ENCODE data around the gene NAALADL2.

DNA sequence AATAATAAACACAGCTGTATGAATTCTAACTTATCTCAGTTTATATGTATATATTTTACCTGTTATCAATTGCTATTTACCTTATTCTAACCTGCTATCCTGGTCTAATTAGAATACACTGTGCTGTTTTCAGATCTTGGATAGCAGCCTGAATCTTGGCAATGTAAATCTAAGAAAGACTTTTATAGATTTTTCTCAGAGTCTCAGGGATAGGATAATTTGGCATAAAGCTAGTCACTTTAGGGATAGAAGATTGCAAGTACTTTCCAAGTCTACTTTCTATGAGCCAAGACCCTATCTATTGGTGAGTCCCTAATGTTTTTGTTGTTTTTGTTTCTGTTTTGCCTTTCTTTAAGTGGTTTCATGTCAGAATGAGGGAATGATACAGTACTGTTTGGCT, 695.7 kb downstream of the NAALADL2 start:
- TF ChIP-seq EZH2 (IDR thresholded peaks at IDR 0.05; ENCODE audit: low read length, missing control alignments): no peak
- TF ChIP-seq, protein P1, sequence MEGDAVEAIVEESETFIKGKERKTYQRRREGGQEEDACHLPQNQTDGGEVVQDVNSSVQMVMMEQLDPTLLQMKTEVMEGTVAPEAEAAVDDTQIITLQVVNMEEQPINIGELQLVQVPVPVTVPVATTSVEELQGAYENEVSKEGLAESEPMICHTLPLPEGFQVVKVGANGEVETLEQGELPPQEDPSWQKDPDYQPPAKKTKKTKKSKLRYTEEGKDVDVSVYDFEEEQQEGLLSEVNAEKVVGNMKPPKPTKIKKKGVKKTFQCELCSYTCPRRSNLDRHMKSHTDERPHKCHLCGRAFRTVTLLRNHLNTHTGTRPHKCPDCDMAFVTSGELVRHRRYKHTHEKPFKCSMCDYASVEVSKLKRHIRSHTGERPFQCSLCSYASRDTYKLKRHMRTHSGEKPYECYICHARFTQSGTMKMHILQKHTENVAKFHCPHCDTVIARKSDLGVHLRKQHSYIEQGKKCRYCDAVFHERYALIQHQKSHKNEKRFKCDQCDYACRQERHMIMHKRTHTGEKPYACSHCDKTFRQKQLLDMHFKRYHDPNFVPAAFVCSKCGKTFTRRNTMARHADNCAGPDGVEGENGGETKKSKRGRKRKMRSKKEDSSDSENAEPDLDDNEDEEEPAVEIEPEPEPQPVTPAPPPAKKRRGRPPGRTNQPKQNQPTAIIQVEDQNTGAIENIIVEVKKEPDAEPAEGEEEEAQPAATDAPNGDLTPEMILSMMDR (conservative IDR thresholded peaks at IDR 0.05 in 1 of 2, IDR thresholded peaks at IDR 0.05 in 1 of 2; ENCODE audit: low read depth in 1 of 2, low read length in 2 of 2): no peak
